ENCODE measurements around the gene BCS1L. TPM values are rescaled to one million over a fixed set of nuclear protein-coding genes. Genes with fewer than 3 reads are reported as not detected.
A peak's percentile ranks its signal among the peaks of the same experiment; 100 is the strongest.

Gene BCS1L
- total RNA-seq, 2 donors from 2014 or later: 40.3 to 42.9 TPM

DNA sequence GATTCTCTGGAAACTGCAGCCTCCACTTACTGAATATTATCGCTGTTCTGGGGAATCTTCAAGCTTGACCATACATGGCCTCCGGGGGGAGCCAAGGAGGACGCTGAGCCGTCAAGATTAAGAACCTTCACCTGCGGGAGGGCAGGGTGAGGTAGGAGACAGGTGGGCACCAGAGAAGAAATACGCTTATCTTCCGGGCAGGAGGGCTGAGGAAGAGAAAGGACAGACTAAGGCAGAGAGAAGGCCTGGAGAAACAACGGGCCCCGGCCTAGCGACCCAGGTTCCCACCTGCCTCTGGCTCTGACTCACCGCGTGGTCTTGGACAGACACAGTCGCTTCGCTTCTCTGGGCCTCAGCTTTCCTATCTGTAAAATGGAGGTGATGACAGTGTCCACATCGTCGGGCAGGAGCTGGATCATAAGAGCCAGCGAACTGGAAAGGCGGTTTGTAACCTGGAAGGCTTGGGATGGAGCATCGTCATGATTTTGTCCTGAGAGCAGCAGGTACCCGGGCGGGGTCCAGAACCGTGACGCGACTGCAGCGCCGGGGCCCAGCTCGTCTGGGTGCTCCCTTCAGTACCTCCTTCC, 719 bp upstream of the BCS1L start:
- peak; percentile 24 for DNase-seq (ENCODE audit: low spot score)
- H3K27me3 ChIP-seq (replicated peaks; ENCODE audit: insufficient read depth): no peaks in the 10 kb centered on the region
- H3K9me3 ChIP-seq: no peaks in the 10 kb centered on the region
- no peak for TF ChIP-seq POLR2A (IDR thresholded peaks at IDR 0.05)
- TF ChIP-seq POLR2AphosphoS5 (IDR thresholded peaks at IDR 0.05): no peak
- TF ChIP-seq, protein P1, sequence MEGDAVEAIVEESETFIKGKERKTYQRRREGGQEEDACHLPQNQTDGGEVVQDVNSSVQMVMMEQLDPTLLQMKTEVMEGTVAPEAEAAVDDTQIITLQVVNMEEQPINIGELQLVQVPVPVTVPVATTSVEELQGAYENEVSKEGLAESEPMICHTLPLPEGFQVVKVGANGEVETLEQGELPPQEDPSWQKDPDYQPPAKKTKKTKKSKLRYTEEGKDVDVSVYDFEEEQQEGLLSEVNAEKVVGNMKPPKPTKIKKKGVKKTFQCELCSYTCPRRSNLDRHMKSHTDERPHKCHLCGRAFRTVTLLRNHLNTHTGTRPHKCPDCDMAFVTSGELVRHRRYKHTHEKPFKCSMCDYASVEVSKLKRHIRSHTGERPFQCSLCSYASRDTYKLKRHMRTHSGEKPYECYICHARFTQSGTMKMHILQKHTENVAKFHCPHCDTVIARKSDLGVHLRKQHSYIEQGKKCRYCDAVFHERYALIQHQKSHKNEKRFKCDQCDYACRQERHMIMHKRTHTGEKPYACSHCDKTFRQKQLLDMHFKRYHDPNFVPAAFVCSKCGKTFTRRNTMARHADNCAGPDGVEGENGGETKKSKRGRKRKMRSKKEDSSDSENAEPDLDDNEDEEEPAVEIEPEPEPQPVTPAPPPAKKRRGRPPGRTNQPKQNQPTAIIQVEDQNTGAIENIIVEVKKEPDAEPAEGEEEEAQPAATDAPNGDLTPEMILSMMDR (IDR thresholded peaks at IDR 0.05): peak in 2 of 4 experiments; percentile 32 to 34
- no peaks in the 10 kb centered on the region for H3K4me1 ChIP-seq (replicated peaks)
- H3K4me3 ChIP-seq: peak overlapping the region; percentile 68 to 82
- peaks cover under 1 to 4% of the 10 kb centered on the region in 2 donors for H3K36me3 ChIP-seq
- WGBS: 1% methylated on average over 27 of the region's 27 CpGs
- intact Hi-C loops (cut with DNase I): loop anchor here (5.0 kb wide), 1 partner anchor 366 kb away; the partner anchor contains the start of gene TMBIM1
- peak overlapping the region; percentile 70 to 81 for H3K27ac ChIP-seq

DNA sequence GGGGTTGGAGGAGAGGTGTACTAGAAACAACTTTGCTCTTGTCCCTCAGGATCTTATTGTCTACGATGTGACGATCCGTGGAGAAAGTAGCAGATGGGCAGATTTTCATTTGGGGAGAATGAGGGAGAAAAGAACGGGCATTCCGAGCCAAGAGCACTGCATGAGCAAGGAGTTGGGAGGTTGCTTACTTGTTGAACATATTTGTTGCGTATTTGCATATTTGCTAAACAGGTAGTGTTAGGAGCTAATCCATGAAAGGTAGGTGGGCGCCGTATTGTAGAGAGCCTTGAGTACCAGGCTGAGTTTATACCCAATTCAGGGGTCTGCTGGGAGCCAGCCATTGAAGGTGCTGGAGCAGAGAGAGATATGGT, 490 bp downstream of the BCS1L start:
- Histone ChIP-seq H3K27me3 (replicated peaks; ENCODE audit: insufficient read depth) (no peaks in the 10 kb centered on the region), H3K27ac (peak overlapping the region; percentile 70 to 81), H3K4me1 (replicated peaks) (no peaks in the 10 kb centered on the region), H3K9me3 (no peaks in the 10 kb centered on the region), H3K4me3 (peak overlapping the region; percentile 68 to 82), H3K36me3 (peaks cover 10 to 12% of the 10 kb centered on the region in 2 donors)
- TF ChIP-seq POLR2AphosphoS5 (IDR thresholded peaks at IDR 0.05) (no peak), POLR2A (IDR thresholded peaks at IDR 0.05) (no peak)
- TF ChIP-seq, protein P1 (IDR thresholded peaks at IDR 0.05): no peak
- WGBS: 14% methylated on average over 8 of the region's 8 CpGs
- DNase-seq (ENCODE audit: low spot score): no peak
- intact Hi-C loops (cut with DNase I): loop anchor here (5.0 kb wide), 1 partner anchor 368 kb away; the partner anchor contains the start of gene TMBIM1

DNA sequence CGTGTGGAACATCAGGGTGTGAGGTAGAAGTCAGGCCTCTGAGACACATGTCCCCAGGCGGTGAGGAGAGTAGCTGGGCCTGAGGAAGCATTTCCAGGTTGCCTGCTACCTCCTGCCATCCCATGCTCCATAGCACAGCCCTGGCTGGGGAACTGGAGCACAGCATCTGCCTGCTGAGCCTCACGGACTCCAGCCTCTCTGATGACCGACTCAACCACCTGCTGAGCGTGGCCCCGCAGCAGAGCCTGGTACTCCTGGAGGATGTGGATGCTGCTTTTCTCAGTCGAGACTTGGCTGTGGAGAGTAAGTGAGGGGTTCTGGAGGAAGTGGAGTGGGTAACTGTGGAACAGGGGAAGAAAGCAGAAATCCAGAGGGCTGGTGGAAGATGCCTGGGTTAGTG, 2.9 kb downstream of the BCS1L start:
- H3K4me1 ChIP-seq (replicated peaks): no peaks in the 10 kb centered on the region
- H3K36me3 ChIP-seq: peaks cover 17% of the 10 kb centered on the region in 2 donors
- no peak for DNase-seq (ENCODE audit: low spot score)
- WGBS: 82% methylated on average over 7 of the region's 7 CpGs
- TF ChIP-seq, protein P1 (IDR thresholded peaks at IDR 0.05): no peak
- no peak for TF ChIP-seq POLR2AphosphoS5 (IDR thresholded peaks at IDR 0.05)
- TF ChIP-seq POLR2A (IDR thresholded peaks at IDR 0.05): no peak
- intact Hi-C loops (cut with DNase I): no loop called here
- no peak overlapping the region for H3K27ac ChIP-seq
- H3K9me3 ChIP-seq: no peaks in the 10 kb centered on the region
- H3K27me3 ChIP-seq (replicated peaks; ENCODE audit: insufficient read depth): no peaks in the 10 kb centered on the region
- H3K4me3 ChIP-seq: no peak overlapping the region

DNA sequence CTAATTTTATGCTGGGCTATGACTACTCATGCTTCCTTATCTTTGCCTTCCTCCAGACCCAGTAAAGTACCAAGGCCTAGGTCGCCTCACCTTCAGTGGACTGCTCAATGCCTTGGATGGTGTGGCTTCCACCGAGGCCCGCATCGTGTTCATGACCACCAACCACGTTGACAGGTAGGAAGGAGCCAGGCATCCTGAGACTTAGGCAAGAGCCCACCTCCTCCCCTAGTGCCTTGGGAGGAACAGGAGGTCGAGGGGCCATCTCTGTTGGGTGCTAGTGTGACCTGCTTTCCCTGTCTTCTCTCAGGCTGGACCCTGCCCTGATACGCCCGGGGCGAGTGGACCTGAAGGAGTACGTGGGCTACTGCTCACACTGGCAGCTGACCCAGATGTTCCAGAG, 3.3 kb downstream of the BCS1L start:
- no peak overlapping the region for H3K27ac ChIP-seq
- no peak for DNase-seq (ENCODE audit: low spot score)
- H3K27me3 ChIP-seq (replicated peaks; ENCODE audit: insufficient read depth): no peaks in the 10 kb centered on the region
- intact Hi-C loops (cut with DNase I): no loop called here
- no peak overlapping the region for H3K4me3 ChIP-seq
- 89% methylated on average over 10 of the region's 10 CpGs for WGBS
- no peaks in the 10 kb centered on the region for H3K9me3 ChIP-seq
- TF ChIP-seq POLR2A (IDR thresholded peaks at IDR 0.05): no peak
- TF ChIP-seq, protein P1 (IDR thresholded peaks at IDR 0.05): no peak
- no peak for TF ChIP-seq POLR2AphosphoS5 (IDR thresholded peaks at IDR 0.05)
- no peaks in the 10 kb centered on the region for H3K4me1 ChIP-seq (replicated peaks)
- H3K36me3 ChIP-seq: peaks cover 17% of the 10 kb centered on the region in 2 donors

DNA sequence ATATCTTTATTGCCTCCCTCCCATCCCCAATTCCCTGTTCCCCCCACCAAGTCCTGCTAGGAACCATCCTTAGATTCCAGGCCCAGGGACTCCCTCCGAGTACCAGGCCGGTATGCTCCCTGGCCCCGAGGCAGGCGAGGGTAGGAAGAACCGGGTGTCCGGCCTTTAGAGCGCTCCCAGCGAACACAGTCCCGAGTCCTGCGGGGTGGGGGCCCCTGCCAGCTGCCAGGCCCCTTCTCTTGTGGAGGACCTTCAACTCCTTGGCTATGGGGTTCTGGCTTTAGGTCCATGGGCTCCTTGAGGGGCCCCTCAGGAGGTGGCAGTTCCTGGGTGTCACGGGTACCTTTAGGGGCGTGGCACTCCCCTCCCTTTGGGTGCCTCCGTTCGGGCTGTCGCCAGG, 4.4 kb downstream of the BCS1L start:
- TF ChIP-seq POLR2A (IDR thresholded peaks at IDR 0.05) (no peak), POLR2AphosphoS5 (IDR thresholded peaks at IDR 0.05) (no peak)
- TF ChIP-seq, protein P1 (IDR thresholded peaks at IDR 0.05): no peak
- H3K4me1 ChIP-seq (replicated peaks): no peaks in the 10 kb centered on the region
- H3K27me3 ChIP-seq (replicated peaks; ENCODE audit: insufficient read depth): no peaks in the 10 kb centered on the region
- H3K4me3 ChIP-seq: no peak overlapping the region
- intact Hi-C loops (cut with DNase I): no loop called here
- no peaks in the 10 kb centered on the region for H3K9me3 ChIP-seq
- H3K36me3 ChIP-seq: peaks cover 17% of the 10 kb centered on the region in 2 donors
- no peak for DNase-seq (ENCODE audit: low spot score)
- no peak overlapping the region for H3K27ac ChIP-seq
- 84% methylated on average over 15 of the region's 15 CpGs for WGBS

All from prostate gland (tissue), 2 donors.